ENCODE data around the gene KIF21B. TPM values are rescaled to one million over a fixed set of nuclear protein-coding genes. Genes with fewer than 3 reads are reported as not detected.
A peak's percentile ranks its signal among the peaks of the same experiment; 100 is the strongest.

The KIF21B gene
- total RNA-seq, 2 donors from 2014 or later: 1.6 to 3.4 TPM

- TF ChIP-seq CTCF (IDR thresholded peaks at IDR 0.05) (no peak), POLR2A (IDR thresholded peaks at IDR 0.05) (no peak)
- H3K4me1 ChIP-seq: no peaks in the 10 kb centered on the region
- H3K27ac ChIP-seq: peak overlapping the region in 1 of 4 donors; percentile 28
- no peak for DNase-seq
- no peaks in the 10 kb centered on the region for H3K27me3 ChIP-seq
- intact Hi-C loops (cut with DNase I): no loop called here
- H3K36me3 ChIP-seq (replicated peaks in 1 of 2; ENCODE audit: insufficient read depth in 1 of 2, low read depth in 2 of 2): no peaks in the 10 kb centered on the region
- no peaks in the 10 kb centered on the region for H3K9me3 ChIP-seq
- H3K4me3 ChIP-seq: no peak overlapping the region
- peak; percentile 15 for ATAC-seq
- WGBS, 2 donors: 81 to 86% methylated on average over 1 of the region's 1 CpG
Measured at GRCh38 chr1:201002510-201002909, 21.0 kb downstream of the KIF21B start.

GRCh38 chr1:201001962-201002361, 21.6 kb downstream of the KIF21B start:
- DNase-seq (peak; percentile 78 to 91 (median 86)), ATAC-seq (peak; percentile 98)
- H3K9me3 ChIP-seq: no peaks in the 10 kb centered on the region
- intact Hi-C loops (cut with DNase I): no loop called here
- H3K4me3 ChIP-seq: no peak overlapping the region
- no peaks in the 10 kb centered on the region for H3K36me3 ChIP-seq (replicated peaks in 1 of 2; ENCODE audit: insufficient read depth in 1 of 2, low read depth in 2 of 2)
- H3K27me3 ChIP-seq: no peaks in the 10 kb centered on the region
- 55 to 56% methylated on average over 8 to 9 of the region's 11 CpGs for WGBS, 2 donors
- peak overlapping the region in 2 of 4 donors; percentile 28 to 42 for H3K27ac ChIP-seq
- no peaks in the 10 kb centered on the region for H3K4me1 ChIP-seq
- TF ChIP-seq POLR2A (IDR thresholded peaks at IDR 0.05): no peak
- TF ChIP-seq CTCF (IDR thresholded peaks at IDR 0.05): no peak

- Histone ChIP-seq H3K36me3 (replicated peaks in 1 of 2; ENCODE audit: insufficient read depth in 1 of 2, low read depth in 2 of 2) (no peaks in the 10 kb centered on the region), H3K27ac (no peak overlapping the region), H3K4me3 (no peak overlapping the region), H3K4me1 (no peaks in the 10 kb centered on the region), H3K9me3 (no peaks in the 10 kb centered on the region), H3K27me3 (no peaks in the 10 kb centered on the region)
- 96 to 97% methylated on average over 19 to 21 of the region's 25 CpGs for WGBS, 2 donors
- ATAC-seq (no peak), DNase-seq (no peak)
- TF ChIP-seq CTCF (IDR thresholded peaks at IDR 0.05): no peak
- no peak for TF ChIP-seq POLR2A (IDR thresholded peaks at IDR 0.05)
- intact Hi-C loops (cut with DNase I): no loop called here
Measured at GRCh38 chr1:201000391-201000790, 23.1 kb downstream of the KIF21B start.

- intact Hi-C loops (cut with DNase I): no loop called here
- no peaks in the 10 kb centered on the region for H3K36me3 ChIP-seq (replicated peaks in 1 of 2; ENCODE audit: insufficient read depth in 1 of 2, low read depth in 2 of 2)
- TF ChIP-seq POLR2A (IDR thresholded peaks at IDR 0.05) (no peak), CTCF (IDR thresholded peaks at IDR 0.05) (no peak)
- H3K27me3 ChIP-seq: no peaks in the 10 kb centered on the region
- no peaks in the 10 kb centered on the region for H3K9me3 ChIP-seq
- no peak overlapping the region for H3K27ac ChIP-seq
- no peak overlapping the region for H3K4me3 ChIP-seq
- DNase-seq (no peak), ATAC-seq (no peak)
- no peaks in the 10 kb centered on the region for H3K4me1 ChIP-seq
- 83 to 93% methylated on average over 13 to 14 of the region's 14 CpGs for WGBS, 2 donors
Measured at GRCh38 chr1:200999667-201000066, 23.8 kb downstream of the KIF21B start.

GRCh38 chr1:200998323-200998722, 25.2 kb downstream of the KIF21B start:
- WGBS, 2 donors: 86 to 93% methylated on average over 13 to 16 of the region's 16 CpGs
- DNase-seq (no peak), ATAC-seq (no peak)
- H3K27me3 ChIP-seq: no peaks in the 10 kb centered on the region
- H3K9me3 ChIP-seq: no peaks in the 10 kb centered on the region
- intact Hi-C loops (cut with DNase I): no loop called here
- no peak overlapping the region for H3K27ac ChIP-seq
- H3K4me1 ChIP-seq: no peaks in the 10 kb centered on the region
- no peak for TF ChIP-seq CTCF (IDR thresholded peaks at IDR 0.05)
- no peak for TF ChIP-seq POLR2A (IDR thresholded peaks at IDR 0.05)
- H3K36me3 ChIP-seq (replicated peaks in 1 of 2; ENCODE audit: insufficient read depth in 1 of 2, low read depth in 2 of 2): no peaks in the 10 kb centered on the region
- H3K4me3 ChIP-seq: no peak overlapping the region
